Measurements from ENCODE around the gene ENO3.
"Not testable (repeated sequence)": the region's sequence is repeated elsewhere in the genome, so short reads cannot be mapped to it uniquely, and the experiment has no call there.

ENO3 gene

GRCh38 chr17:4950746-4951204 is at the start of gene ENO3:
Gene ENO3 (plus strand): TSS chr17:4951119. CDS start chr17:4951830, 711 bp downstream.
- DNase-seq, result no peak

- DNase-seq, result no peak
Observed at GRCh38 chr17:4901648-4902344, 49.1 kb upstream of the ENO3 start.

GRCh38 chr17:4902540-4902939 is 48.4 kb upstream of the ENO3 start:
- DNase-seq, result no peak

GRCh38 chr17:4903051-4903818 is 47.7 kb upstream of the ENO3 start, which contains the start of gene CHRNE:
Gene CHRNE (minus strand): TSS chr17:4903098. CDS start chr17:4903063, 35 bp downstream.
- peak; percentile 59 for DNase-seq

- DNase-seq, result not testable (repeated sequence)
Observed at GRCh38 chr17:4906642-4907041, 44.3 kb upstream of the ENO3 start.

GRCh38 chr17:4908301-4908700 is 42.6 kb upstream of the ENO3 start:
- DNase-seq, result no peak

GRCh38 chr17:4908711-4909496 is 42.0 kb upstream of the ENO3 start:
- no peak for DNase-seq

GRCh38 chr17:4913994-4914393 is 36.9 kb upstream of the ENO3 start:
- DNase-seq, result no peak

- not testable (repeated sequence) for DNase-seq
Observed at GRCh38 chr17:4914551-4914950, 36.4 kb upstream of the ENO3 start.

- DNase-seq, result no peak
Observed at GRCh38 chr17:4919511-4920047, 31.3 kb upstream of the ENO3 start.

- no peak for DNase-seq
Observed at GRCh38 chr17:4920351-4921048, 30.4 kb upstream of the ENO3 start.

- no peak for DNase-seq
Observed at GRCh38 chr17:4921320-4921719, 29.6 kb upstream of the ENO3 start.

- not testable (repeated sequence) for DNase-seq
Observed at GRCh38 chr17:4926577-4927335, 24.2 kb upstream of the ENO3 start.

- DNase-seq, result no peak
Observed at GRCh38 chr17:4928881-4929280, 22.0 kb upstream of the ENO3 start.

GRCh38 chr17:4931963-4932362 is 19.0 kb upstream of the ENO3 start, which contains the start of gene GP1BA:
Gene GP1BA (plus strand): TSS chr17:4932277. CDS start chr17:4932605, 328 bp downstream.
- no peak for DNase-seq

GRCh38 chr17:4932756-4933155 is 18.2 kb upstream of the ENO3 start:
- DNase-seq, result no peak

- DNase-seq, result no peak
Observed at GRCh38 chr17:4933646-4934045, 17.3 kb upstream of the ENO3 start.

GRCh38 chr17:4934173-4934979 is 16.5 kb upstream of the ENO3 start:
- no peak for DNase-seq

GRCh38 chr17:4935650-4936049 is 15.3 kb upstream of the ENO3 start:
- DNase-seq, result no peak

GRCh38 chr17:4936436-4936835 is 14.5 kb upstream of the ENO3 start:
- no peak for DNase-seq

- DNase-seq, result no peak
Observed at GRCh38 chr17:4937553-4937952, 13.4 kb upstream of the ENO3 start.

All from NCI-H1048 (cell line).